ENCODE results near the gene CRIM1. TPM values are rescaled to one million over a fixed set of nuclear protein-coding genes. Genes with fewer than 3 reads are reported as not detected.
A peak's percentile ranks its signal among the peaks of the same experiment; 100 is the strongest.

CRIM1 gene
- total RNA-seq, 1 donor from 2014 or later: 57.2 TPM

DNA sequence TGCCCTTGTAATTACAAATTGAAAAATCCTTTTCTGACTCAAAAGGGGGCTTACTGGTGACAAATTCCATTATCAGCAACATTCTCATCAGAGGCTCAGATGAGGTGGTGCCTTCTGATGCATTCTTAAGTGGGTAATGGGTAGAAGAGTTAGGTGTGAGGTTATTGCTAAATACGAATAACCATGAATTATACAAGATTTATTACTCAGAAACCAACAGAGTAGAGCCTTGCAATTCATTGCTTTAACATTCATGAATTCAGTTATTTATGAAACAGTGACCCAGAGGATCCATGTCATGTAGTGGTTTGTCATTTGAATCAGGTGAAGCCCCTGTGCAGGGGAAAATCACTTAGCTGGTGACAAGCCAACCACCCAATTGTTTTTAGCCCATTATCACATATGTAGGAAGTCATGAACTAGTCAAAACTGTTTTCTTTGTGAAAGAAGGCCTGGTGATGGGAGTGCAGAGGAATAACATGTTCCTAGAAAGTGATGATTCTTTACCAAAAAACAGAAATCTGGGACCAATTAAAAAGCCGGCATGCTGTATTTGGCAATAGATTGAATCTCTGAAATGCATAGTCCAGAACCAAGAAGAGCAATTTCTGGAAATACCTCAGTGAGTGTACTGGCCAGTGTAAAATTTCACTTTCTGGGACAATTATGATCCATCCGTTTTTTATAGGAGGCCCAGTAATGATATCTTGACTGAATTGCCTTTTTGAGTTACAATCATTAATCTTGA, 70.2 kb downstream of the CRIM1 start:
- DNase-seq: peak; percentile 24

DNA sequence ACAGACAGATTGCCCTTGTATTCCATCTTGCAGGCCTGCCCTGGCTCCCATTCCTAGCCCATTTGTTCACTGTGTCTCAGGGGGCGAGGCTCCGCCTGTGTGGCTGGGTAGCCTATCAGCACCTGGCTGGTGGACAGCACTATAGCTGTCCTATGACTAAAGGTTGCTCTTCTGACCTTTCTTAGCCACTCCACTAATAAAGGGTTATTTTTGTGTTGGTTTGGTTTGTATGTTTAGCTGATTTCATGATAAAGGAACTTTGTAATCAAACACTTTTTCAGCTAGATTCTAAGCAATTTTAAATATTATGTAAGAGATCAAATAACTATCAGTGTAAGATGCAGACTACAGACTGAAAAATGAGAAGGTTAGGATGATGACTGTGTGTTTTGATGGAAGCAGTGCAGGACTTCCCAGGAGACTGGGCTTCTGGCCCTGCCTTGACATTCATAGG, 72.2 kb downstream of the CRIM1 start:
- no peak for DNase-seq

DNA sequence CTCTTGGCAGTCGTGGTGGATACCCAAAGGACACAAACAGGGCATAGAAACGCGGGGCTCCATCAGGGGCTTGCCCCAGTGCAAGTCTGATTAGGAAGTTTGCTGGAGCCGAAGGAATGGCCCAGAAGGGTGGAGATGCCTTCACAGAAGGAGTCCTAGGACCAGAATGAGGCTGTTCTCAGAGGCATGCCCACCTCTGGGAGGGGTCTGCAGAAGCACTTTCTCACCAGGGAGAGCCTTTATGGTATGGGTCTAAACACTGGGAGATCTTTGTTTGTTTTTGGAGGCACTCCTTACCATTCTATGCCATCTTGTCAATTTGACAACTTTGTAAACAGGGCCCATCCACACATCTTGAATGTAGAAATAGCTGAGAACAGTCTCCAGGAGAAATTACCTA, 75.0 kb downstream of the CRIM1 start:
- DNase-seq: no peak

DNA sequence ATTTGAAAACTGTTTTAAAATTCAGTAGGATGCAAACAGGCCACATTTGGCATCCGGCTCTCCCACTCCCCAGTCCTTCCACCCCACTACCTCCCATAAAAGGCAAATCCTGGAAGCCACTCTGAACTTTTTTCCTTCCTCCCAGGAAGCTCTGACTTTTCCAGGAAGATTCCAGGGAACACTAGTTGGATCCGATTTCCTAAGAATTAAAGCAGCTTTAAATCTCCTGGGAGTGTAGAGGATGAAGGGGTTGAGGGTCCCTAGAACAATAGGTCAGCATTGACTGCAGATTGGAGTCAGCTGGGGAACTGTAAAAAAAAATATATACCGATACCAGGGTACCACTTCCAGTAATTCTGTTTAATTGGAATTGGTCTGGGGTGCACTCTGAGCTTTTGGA, 76.9 kb downstream of the CRIM1 start:
- no peak for DNase-seq

DNA sequence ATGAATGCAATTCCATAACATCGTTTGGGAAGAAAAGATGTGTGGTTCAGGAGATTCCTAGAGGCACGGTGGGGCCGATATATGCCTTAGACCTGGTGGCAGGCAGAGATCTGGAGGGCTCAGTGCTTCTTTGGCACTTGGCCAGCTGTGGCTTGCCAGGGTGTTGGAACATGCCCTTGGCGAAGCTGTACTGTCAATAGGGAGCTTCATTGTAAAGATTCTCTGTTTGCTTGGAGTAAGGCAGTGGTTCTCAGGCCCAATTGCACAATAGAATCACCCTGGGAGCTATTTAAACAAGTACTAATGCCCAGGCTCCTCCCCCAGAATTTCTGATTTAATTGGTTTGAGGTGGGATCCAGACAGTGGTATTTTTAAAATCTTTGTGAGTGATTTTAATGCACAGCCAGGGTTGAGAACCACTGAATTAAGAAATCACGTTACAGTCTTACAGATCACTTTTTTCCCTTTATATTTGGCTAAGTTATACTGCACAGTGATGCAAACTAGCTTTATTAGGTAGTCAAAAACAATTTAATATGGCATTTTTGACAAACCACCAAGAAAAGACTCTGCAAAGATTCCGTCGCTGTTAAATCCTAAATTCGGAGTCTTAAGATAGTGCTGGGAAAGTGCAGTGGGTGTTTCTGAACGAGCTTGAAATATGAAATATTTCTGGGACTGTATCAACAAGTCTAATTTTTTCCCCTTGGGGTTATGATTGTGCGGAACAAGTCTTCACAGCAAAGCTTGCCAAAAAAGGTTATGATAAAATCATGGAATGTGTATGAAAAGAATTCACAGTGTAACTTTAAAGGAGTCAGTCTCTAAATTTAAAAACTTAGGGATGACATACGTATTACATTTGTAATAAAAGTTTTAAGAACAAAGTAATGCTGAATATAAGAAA, 78.0 kb downstream of the CRIM1 start:
- peak; percentile 71 for DNase-seq

DNA sequence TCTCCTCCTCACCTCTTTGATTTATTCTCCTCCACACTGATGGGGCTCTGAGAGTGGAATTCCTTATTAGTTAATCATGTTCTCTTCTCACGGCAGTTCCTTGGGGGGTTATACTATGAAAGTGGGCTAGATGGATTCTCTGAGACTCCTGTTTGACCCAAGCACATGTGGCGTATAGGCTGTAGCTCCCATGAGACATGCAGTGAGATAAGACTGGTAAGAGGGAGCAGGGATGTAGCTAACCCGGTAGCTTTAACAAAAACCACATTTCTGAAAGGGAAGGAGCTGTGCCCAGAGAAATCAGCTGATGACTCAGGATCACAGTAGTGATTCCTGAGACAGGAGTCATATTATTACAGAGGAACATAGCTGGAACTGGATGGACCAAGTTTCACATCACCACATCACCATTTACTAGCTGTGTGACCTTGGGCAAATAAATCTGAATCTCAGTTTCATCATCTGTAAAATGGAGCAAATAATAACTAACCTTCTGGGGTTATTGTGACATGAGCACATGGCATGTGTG, 82.9 kb downstream of the CRIM1 start:
- no peak for DNase-seq

DNA sequence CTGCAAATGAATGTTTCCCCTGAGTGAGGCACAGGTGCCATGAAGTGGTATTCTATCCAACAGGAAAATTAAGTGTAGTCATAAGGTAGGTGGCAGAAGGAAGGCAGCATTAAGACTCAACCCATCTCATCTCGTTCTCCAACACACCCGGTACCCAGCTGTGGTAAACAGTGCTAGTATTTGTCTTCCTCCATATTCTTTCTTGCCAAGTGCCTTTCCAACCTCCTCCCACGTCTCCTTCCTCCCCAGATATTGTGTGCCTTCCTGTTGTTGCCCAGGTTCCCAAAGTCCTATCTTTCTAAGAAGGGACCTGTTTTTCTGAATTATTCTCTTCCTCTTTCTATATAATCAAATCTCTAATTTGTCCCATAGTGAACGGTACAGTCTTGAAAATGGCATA, 83.5 kb downstream of the CRIM1 start:
- no peak for DNase-seq

DNA sequence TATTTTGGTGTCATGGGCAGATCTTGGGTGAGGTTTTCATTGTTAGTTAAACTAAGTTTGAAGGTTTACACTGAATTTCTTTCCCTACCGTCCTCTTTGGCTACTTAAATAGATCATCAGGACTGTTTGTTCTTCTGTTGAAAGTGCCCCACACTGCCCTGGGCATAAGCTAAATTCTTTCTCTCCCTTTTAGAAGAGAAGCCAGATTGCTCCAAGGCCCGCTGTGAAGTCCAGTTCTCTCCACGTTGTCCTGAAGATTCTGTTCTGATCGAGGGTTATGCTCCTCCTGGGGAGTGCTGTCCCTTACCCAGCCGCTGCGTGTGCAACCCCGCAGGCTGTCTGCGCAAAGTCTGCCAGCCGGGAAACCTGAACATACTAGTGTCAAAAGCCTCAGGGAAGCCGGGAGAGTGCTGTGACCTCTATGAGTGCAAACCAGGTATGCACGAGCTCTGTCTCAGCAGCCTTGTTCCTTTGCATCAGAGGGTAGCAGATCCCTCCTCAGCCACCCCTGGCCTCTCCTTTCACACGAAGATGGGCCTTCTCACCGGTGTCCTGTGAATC, 85.6 kb downstream of the CRIM1 start:
- DNase-seq: no peak

DNA sequence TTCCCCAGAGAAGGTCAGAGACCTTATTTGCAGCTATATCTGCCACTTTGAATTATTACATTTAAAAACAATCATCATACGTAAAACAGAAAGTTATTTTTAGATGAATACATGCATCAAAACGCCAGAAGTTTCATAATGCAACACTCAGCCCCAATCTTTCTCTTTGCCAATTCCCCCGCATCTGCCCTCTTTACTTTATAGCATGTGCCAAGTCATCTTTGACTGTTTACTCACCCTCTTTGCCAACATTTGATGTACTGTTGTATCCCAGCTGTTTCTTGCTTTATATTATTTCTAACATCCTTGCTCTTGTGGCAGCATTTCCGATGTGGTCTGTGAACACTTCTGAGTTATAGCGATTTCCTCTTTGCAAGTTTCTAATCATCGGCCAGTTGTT, 86.2 kb downstream of the CRIM1 start:
- peak; percentile 58 for DNase-seq

DNA sequence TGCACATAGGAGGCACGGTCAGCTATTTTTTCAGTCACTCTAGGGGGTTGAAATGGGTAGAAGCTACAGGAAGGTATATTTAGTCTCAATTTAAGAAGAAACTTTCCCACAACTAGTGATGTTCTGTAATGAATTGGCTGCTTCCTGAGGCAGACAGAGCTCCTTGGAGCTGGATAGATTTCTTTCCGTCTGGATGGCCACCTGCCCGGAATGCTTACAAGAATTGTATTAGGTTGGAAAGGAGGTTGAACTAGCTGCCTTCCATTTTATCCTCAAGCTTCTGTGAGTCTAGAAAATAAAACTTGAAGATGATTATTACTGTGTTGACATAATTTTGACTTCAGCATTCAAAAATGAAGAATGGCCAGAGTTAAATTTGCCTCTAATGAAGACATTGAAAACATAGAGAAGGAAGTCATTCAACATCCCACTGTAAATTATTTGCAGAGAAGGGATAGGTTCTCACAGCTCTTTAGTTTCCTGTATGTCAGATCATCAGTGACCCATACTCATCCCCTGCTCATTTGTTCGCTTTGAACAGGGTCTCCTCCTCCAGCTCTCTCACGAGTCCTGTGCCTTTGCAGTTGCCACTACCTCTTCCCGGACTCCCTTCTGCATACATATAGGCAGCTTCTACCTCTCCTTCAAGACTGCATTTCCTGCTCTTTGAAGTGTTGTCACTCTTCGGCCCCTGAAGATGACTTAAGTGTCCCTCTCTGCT, 88.8 kb downstream of the CRIM1 start:
- DNase-seq: peak; percentile 72

DNA sequence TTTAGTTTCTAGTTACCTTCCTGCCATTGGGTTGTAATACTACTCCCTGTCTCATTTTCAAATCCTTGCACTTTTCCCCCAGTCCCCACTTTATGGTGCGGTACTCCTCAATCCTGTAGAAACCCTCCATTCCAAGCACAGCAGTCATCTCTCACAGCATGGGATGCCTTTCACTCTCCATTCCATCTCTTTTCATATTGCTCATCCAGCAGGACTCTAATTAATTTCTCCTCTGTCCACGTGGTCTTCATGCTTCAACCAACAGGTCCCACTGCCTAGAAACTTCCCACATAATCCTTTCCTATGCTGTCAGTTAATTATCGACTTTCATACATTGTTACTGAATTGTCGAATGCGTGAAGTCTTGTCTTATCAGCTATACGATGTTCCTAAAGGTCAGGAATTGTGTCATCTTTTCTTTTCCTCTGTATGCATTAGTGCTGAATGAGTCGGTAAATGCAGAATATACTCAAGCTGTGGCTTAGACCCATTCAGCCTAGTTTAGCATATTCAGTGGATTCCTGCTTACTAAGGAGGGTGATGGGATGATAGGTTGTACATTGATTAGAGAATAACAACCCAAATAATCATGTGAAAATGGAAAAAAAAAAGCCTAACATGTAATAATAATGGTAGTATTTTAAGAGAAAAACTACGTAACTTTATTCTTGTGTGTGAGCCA, 89.7 kb downstream of the CRIM1 start:
- no peak for DNase-seq

DNA sequence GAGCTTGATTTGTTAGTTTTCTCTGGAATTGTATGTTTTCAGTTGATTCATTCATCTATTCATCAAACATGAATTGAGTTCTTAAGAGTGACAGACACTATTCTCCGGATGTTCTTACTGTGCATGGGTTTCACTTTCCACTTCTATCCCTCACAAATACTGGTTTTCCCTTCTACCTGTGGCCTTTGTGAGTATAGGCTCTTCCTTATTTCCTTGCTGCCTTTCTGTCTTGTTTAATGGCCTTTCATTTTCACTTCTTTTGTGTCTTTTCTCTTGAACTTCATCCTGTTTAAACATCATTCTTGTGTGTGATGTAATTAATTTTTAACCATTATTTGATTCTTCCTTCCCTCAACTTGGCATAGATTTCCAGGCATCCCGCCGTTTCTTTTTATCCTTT, 90.7 kb downstream of the CRIM1 start:
- no peak for DNase-seq

DNA sequence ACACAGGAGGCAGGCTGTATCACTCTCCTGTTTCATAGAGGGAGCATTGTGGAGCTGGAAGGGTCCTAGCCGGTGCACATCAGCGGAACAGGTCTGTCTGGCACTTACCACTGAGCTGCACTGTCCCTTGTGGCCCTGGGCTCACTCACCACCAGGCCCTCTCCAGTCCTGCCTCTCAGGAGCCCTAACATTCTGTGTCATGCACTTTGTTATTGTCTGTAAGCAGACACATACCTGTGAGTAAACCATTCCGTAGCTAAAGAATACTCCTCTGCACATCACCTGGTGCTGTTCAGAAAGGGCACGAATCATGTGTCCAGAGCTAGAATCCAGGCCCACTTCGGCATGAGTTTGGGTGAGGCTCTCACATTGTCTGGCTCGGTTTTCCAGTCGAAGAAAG, 93.6 kb downstream of the CRIM1 start:
- no peak for DNase-seq

DNA sequence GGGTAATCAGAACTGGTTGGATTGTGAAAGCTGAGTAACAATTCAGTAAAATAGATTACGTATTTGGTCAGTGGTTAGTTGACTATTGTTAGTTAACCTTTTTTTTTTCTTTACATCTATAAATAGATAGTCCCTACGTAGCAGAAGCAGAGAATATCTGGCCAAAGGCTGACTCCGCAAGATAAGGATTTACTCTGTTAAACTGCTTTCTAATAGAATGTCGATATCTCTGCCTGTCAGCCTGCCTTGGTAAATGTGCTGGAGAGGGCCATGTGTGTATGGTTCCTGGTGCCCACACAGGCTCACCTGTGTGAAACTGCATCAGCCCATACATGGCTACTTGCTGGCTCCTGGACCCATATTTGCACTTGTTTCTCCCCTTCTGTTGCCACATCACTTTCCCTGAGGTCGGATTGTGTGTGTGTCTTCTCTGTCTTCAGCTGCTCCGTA, 94.4 kb downstream of the CRIM1 start:
- no peak for DNase-seq

DNA sequence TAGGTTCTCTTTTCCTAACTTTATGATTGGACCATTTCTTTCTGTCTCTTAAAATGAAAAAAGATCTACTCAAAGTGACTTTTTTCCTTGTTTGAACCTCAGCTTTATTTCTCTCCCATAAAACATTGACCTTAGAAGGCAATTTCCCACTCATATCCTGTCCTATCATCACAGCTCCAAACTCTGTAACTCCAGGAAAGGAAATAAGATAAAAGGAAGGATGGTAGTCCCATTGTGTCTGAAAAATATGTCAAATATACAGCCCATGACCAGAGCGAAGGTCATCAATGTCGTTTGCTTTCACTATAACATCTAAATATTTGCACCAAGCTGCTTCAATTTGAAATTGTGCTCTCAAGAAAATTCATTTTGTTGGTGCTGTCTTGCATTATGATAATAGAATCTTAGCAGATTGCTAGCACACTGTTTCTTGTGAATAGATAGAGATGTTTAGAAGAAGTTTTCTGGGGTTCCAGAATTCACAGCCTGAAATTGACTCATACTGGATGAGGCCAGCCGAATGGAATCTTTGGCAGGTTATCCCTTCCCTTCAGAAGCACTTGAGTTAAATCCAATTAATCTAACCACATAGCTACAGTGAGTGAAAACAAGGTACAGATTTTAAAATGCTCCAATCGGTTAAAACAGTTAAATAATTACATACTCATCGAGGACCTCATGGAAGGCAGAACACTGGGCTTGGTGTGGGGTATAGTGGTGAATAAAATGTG, 95.1 kb downstream of the CRIM1 start:
- peak; percentile 37 for DNase-seq

DNA sequence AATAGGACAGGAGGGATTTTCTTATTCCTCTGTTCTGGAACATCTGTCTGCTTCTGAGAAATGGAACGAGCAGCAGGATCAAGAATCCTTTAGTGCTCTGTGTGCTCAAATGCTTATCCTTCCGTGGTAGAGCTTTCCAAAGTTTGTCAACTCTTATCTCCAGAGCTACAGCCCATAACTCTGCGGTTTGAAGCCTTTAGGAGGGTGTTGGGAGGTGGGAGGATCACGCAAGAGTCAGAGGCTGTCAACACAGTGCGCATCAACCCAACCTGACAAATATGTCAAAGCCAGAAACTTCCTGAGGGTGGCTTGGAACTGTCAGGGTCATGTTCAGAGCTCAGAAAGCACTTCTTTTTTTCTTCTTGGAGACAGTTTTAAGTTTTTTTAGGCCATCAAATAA, 95.9 kb downstream of the CRIM1 start:
- DNase-seq: no peak

DNA sequence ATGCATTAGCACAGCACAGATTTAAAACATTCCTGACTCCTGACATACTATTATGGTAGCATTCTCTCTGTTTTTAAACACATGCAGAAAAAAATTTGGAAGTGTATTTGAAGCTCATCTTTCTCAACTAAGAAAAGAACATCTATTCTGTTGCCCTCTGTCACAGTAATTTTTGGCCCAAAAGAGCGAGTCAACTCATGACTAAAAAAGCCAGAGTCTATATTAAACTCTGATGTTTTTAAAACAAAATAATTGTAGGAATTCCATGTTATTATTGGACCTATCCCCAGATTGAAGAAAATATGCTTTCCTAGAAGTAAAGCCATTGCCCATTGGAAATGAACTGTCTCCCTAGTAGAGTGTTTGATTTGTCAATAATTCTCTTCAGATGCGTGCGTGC, 96.7 kb downstream of the CRIM1 start:
- peak; percentile 32 for DNase-seq

DNA sequence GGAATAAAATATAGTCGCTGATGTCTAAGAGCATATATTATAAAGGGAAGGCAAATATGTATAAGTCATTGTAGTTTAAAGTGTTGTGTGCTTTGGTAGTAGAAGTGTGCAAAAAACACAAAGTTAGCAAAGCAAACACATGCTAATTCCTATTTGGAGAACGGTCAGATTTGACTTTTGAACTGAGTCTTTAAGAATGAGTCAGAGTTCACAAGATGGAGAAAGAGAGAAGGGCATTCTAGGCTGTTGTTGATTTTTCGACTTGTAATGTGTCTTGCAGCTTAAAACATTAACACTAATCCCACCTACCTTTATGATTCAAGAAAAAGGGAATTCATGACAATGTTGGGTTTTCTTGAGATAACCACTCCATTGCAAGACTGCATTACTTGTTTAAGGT, 98.1 kb downstream of the CRIM1 start:
- DNase-seq: no peak

DNA sequence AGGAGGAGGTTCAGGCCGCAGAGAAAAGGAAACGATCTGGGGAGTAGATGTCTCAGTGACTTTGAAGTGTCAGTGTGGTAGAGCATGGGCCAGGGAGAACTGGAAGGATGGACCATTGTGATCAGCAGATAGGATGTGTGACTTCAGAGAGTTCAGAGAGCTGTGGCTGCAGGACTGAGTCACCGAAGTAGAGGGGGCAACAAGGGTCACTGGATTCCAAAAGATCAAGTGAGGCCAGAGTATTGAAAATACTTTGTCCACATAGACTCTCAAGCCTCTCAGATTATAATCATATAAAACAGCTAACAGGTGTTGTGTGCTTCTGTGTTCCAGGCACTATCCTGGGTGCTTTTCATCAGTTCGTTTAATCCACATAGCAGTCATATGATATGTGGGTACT, 99.4 kb downstream of the CRIM1 start:
- no peak for DNase-seq

DNA sequence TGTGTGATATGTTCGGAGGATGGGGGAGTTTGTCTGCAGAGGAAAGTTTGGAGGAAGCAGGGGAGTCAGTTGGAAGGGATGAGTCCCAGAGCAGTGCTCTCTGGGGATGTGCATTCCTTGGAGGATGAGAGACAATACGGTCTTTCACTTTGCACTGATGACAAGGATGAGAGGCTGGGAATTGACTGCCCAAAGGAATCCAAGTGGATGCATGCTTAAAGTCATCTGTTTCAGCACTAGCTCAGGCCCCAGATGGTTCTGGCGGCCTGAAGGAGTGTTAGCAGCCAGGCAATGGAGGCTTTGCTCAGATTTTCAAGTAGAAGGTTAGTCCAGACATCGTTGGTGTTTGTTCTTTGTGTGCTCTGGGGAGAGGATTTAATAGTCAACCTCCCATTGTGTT, 100.2 kb downstream of the CRIM1 start:
- DNase-seq: peak; percentile 53

All from tongue (tissue), 2 donors.